GM18517 (cell line): ENCODE data around the gene GRID2.

Source experiments
- ATAC-seq: cut with Tn5 transposase; IDR thresholded peaks from one replicate; pipeline ENCODE4 v1.9.1; 2021; ENCODE audit warnings: mild to moderate bottlenecking, moderate library complexity; ENCODE audit not compliant: unreplicated experiment

Gene GRID2

DNA sequence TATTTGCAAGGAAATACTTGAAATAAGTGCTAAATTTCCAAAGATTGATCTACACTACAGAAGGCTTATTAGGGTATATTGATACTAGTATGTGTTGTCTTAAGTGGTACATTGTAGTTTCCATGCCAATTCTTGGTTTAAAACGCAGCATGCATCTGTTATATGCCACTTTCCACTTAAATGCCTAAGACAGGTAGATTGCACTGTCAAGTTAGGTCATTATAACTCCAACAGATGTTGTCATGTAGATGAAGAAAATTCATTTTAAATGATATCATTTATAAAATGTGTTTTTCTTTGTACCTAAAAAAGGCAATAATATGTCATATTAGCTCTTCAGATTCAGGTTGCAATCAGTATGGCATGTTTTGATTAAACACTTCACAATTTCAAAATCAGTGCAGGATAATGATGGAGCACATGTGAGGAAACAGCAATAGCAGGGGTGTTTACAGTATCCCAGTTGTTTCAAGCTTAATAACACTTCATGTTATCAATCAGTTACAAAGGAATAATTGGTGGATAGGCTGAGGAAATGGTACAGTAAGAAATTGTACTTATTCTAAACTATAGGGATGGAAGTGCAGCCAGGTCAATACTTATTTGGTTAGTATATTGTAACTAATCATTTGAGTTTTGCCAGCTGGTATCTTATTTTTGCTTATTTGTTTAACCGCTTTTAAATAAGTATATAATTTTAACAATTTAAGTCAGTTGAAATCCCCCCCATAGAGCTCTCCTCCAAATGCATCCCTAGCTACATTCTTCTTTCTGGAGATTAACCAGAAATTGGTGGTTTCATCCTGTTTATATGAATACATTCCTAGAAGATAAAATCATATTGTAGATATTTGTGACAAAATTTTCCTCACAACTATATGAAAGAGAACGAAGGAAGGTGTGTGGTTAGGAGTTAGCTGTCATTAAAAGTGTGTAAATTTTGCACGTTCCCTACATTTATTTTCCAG lies 1070.4 kb downstream of the GRID2 start:
- no peak for ATAC-seq

DNA sequence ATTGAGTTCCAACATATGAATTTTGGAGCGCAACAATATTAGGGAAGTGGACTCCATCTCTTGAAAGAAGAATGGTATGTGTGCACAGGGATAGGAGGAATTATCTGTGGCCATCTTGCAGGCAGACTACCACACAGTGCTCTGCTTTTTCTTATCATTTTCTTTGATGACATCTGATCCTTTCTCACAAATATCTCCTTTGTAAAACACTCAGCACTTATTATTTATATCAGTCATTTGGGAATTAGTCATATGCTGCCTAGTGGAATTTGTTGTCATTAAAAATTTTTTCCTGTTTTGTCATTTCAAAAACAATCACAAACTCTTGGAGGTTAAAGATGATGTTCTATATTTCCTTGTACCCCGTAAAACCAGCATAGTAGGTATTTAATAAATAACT lies 1080.5 kb downstream of the GRID2 start:
- no peak for ATAC-seq

DNA sequence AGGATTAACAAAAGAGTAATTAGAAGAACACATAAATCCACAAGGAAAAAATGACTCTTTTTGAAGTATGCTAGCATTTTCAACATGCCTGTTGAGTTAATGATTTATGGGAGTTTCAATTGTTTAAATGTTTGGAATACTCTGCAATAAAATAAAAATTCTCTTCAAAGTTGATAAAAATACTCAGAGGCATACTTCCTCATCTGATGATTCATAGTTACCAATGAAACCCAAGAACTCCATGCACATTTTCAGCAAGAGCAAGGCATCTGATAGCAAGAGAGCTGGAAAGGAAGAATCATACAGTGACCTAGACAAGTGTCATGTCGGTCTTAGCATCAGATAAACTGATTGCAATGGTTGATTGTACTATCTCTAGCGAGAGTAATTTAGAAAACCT lies 1081.1 kb downstream of the GRID2 start:
- ATAC-seq = no peak

DNA sequence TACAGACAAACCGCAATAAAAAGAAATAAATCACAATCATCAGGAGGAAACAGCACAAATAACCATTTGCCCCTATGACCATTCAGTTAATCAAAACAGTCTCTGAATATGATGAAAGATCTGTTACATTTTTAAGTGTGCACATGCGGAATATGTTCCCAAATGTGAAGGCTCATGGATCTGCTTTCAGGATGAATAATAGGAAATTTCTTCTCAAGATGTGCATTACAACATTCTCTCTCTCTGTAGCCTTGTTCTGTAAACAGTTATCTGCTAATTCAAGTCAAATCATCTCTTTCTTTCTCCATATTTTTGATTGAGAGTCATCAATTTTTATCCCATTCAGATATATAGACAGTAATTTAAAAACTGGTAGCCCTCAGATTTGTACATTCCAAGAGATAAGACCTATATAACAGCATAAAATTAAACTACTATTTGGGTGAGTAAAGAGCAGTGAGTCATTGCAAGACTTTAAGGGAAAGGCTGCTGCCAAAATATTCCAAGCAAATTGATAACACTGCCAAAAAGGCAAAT lies 1090.8 kb downstream of the GRID2 start:
- no peak for ATAC-seq

DNA sequence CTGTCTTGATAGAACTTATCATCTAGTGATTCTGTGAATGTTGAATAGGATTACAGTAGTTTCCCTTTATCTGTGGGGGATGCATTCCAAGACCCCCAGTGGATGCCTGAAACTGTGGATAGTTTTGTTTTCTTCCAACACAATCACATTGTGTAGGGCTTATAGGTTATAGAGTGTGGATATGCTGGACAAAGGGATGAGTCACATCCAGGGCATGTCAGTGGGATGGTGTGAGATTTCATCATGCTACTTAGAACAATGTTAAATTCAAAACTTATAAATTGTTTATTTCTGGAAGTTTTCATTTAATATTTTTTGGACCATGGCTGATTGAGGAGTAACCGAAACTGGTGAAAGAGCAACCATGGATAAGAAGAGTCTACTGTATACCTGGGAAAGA lies 1092.5 kb downstream of the GRID2 start:
- ATAC-seq = no peak

DNA sequence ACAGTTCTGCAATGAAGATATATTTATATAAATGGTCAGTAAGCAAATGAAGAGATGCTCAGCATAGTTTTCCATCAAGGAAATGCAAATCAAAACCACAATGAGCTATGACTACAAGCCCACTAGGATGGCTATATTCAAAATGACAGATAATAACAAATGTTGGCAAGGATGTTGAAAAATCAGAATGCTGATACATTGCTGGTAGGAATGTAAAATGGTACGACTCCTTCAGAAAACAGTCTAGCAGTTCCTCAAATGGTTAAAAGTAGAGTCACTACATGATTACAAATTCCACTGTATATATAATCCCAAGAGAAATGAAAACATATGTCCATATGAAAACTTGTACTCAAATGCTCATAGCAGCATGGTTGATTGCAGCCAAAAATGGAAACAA lies 1099.8 kb downstream of the GRID2 start:
- no peak for ATAC-seq

DNA sequence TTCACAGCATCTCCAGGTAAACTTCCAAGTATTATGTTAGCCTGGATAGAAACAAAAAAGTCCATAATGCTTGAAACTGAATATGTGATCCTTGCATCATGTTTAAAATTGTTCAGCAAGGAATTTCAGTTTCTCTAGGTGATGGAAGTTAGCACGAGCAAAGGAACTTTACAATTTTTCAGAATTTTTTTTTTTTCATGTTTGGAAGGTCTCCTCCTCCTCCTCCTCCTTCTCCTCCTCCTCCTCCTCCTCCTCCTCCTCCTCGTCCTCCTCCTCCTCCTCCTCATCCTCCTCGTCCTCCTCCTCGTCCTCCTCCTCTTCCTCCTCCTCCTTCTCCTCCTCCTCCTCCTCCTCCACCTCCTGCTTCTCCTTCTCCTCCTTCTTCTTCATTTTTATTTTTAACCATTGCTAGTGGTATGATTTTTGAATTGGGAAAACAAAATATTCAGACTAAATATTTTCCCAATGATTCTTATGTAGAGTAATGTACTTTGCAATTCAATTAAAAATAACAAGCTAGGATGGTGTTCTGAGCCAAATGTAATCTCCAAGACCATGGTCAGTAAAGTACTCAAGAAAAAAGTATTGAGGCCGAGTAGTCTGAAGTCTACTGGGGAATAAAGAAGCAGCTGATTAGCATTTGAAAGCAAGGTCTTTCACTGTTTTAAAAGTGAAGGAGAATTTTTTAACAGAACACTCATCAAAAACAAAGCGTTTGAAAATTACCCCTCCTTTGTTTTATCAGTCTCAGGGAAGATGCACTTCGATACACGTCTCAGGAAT lies 1103.9 kb downstream of the GRID2 start:
- ATAC-seq = no peak

DNA sequence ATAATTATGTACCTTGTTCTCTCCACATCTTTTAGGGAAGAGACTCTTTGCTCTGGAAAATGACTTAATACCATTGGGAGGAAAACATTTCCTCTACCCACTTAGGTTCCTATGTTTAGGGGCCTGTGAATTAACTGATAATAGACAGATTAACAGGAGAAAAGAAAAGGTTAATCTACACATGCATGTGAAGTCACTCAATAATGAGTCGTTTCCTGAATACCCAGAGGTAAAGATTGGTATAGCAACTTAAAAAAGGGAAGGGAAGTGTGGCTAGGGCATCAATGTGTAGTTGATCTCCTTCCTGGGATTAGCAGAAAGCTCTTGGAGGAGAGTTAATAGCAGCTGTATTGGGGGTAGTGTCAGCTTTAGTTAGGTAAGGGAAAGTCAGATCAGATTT lies 1105.3 kb downstream of the GRID2 start:
- ATAC-seq = no peak

DNA sequence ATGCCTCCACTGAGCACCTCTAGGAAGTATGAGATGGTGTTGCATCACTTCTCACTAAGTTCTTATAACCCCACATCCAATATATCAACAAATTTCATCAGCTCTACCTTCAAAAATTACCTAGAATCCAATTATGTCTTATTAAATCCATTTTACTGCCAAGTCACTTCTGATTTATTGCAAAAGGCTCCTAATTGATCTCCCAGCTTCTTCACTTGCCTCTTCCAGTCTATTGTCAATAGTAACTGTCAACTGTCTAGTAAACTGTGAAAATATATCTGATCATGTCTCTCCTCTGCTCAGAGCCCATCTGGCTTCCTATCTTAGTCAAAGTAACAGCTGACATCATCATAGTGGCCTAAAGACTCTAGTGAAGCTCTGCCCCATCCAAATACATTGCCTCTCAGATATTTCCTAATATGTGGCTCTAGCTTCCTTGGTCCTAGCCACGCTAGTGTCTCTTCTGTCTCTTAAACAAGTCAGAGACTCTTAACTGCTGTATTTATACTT lies 1110.3 kb downstream of the GRID2 start:
- no peak for ATAC-seq

DNA sequence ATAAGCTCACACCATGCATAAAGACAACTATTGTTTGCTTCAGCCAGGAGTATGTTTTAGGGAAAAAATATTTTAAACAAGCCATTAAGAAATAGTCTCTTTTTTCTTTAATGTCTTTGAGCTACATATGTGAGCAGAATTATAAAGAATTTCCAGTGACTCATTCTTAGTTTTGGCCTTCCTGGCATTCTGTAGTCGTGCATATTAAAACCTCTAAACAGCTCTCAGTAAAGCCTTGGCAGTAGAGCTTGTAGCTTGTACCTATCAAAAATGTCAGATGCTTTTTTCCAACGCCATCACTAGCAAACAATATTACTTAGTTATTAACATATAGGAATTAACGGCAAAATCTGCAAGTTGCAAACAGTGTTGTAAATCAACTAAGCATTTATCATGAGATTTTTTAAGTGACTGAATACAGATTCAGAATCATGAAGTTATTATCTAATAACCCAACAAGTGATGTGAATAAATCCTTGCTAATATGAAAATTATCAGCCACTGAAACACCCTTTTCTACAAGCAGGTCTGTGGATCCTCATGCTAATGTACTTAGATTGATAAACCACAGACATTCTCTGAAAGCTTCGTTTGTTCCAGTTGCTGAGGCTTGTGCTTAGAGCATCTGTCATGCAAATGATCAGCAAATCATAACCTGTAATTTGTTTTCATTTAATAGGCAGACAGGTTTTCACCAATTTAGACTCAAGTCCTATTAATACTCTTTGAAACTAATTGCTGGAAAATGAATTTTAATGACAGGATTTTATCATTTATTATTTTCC lies 1112.8 kb downstream of the GRID2 start:
- ATAC-seq = no peak

DNA sequence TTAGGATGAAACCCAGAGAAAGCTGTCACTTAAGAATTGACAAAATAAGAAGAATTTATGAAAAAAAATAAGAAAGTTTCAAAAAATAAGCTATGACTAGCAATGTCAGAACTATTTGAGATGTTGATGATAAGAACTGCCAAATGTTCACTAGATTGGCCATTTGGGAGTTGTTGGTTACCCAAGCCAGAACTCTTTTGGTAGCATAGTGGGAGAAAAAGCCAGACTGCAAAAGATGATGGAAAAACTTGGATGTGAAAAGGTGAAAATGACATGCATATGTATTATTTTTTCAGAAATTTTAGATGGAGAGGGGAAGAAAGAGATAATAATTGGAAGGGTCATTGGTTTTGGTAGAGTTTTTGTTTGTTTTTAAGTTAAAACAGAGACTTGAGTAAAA lies 1127.6 kb downstream of the GRID2 start:
- ATAC-seq = no peak

DNA sequence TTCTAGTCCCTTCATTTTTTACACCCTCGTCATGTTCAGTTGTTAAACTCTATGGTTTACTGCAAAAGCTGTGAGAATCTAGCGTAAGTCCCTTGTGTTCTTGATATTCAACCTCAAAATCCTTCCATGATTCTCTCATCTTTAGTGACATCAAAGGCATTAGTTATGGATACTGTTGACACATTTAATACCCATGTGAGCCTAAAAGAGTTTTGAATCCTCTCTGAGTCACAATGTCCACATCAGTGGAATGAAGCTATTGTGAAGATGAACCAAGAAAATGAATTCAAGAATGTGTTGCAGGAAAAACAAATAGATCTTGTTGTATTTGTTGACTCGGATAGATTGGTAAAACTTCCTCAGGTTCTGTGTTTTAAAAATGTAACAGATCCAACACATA lies 1130.1 kb downstream of the GRID2 start:
- ATAC-seq = no peak

DNA sequence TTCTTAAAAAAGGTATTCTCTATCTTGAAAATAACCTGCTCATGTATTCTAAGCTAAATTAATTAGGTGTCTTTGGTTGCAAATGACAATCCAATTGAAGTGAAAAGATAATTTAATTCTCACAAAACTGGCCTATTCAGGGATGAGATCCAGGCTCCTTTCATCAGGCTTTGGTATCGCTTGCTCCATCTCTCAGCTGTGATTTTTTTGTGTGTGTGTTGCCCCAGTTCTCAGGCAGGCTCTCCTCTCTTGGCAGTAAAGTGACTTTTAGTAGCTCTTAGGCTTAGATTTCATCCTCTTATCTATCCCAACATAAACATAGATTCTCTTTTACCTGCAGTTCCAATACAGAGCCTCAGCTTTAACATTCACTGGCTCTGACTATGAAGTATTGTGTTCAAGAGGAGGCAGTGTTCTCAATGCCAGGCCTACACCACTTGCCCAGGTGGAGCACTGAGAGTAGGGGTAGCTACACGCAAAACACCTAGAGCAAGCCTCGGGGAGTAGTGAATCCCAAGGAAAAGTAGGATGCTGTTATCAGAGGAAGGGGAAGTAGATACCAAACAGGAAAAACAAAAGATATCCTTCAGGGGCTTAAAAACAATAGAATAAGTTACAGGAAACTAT lies 1132.3 kb downstream of the GRID2 start:
- ATAC-seq = no peak

DNA sequence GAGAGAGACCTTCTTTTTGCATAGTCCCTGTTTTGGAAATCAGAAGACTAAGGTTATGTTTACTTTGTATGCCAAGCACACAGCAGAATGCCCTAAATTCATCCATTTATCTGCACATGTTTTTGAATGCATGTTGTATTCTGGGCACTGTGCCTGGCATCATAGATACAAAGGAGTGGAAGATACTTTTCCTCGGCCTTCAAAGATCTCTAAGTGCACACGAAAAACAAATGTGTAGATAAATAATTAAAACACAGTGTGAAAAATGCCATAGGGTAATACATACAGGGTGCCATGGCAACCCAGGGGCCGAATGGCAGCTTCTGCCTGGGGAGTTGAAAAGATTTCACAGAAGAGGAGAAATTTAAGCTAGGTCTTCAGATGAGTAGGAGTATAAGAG lies 1134.2 kb downstream of the GRID2 start:
- ATAC-seq = no peak

DNA sequence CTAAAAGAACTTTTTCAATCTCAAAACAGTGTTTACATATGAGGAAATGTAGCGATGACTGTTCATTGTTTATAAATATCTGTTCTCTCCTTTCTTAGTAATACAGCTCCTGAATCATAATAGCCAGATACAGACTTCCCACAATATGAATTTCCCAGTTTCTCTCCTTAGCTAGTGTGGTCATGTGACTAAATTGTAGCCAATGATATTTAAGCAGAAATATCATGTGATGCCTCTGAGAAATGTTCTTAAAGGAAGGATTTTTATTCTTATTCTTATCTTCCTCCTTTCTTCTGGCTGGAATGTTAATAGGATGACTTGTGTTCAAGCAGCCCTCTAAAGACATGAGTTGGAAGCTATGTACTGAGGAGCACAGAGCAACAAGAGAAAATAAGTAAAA lies 1141.1 kb downstream of the GRID2 start:
- no peak for ATAC-seq

DNA sequence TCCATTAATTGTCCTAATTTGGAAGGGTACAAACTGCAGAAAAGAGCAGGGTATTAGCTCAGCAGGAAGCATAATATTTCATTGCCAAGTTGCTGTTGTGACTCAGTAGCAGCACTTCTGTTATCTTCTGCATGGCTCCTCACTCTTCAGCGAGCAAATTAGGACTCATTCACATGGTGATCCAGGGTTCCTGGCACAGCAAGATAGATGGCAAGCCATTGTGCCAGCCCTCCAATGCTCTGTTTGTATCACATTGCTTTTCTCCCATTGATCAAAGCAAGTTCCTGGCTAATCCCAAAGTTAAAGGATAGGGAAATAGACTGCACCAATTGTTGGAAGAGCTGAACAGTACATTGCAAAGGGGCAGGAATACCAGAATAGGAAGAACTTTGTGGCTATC lies 1142.3 kb downstream of the GRID2 start:
- no peak for ATAC-seq

DNA sequence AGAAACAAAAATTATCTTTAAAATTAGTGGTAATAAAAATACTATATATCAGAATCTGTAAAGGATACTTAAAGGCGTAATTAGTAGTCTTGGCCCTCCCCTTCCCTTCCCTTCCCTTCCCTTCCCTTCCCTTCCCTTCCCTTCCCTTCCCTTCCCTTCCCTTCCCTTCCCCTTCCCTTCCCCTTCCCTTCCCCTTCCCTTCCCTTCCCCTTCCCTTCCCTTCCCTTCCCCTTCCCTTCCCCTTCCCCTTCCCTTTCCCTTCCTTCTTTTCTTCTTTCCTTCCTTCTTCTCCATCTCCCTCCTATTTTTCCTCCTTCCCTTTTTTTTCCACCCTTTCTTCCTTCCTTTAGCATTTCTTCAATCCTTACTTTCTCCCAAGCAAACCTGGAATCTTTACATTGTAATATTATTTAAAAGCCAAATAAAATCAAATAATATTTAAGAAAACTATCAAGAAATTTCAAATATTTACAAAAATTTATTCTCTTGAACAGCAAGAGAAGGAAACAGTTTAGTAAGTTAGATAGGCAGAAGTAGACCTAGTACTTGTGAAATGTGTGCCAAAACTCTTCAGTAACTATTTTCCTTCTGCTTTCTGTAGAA lies 1145.0 kb downstream of the GRID2 start:
- ATAC-seq = no peak

DNA sequence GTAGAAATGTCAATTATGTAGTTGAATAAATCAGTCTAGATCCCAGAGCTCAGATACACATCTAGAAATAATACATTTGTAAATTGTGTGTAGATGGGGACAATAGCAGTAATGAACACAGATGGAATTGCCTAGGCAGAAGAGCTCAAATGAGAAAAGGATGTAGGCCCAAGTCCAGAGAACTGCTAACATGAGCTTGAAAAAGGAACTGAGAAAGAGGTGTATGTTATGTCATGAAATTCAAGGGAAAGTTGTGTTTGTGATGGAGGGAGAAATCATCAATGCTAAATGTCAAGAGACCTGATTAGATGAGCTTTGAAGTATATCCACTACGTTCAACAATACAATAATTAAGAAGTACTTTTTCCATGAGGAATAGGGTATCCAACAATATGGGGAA lies 1148.2 kb downstream of the GRID2 start:
- ATAC-seq = no peak

DNA sequence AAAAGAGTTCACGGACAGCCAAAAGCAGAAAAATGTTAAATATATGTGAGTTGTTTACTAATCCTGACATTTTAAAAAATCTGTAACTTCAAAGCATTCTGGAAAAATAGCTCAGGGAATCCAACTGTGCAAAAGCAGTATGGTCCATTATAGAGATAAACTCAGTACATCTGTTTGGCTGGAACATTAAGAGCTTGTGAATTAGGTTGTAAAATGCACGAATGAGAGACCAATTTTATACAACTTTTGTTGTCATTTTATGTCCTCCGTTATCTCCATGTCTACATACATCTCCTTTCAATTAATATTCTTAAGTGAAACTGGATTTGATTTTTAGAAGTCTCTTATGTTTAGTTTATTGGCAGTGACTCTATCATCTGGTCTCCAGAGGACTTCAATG lies 1157.8 kb downstream of the GRID2 start:
- ATAC-seq = no peak

DNA sequence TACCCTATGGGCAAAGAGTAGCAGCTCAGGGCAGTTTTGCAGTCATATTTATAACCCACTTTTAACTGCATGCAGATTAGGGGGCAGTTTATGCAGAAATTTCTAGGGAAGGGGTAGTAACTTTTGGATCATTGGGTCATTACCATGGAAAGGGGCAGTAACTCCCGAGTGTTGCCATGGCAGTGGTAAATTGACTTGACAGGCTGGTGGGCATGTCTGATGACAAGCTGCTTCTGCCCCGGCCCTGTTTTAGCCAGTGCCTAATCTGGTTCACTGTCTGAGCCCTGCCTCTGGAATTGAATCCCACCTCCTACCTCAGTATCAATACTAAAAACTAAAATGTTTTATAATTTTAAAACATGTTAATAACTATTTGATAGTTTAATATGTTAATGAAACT lies 1162.7 kb downstream of the GRID2 start:
- ATAC-seq = no peak
